HepG2 (cell line): ENCODE results near the gene MIF4GD. TPM values are rescaled to one million over a fixed set of nuclear protein-coding genes. Genes with fewer than 3 reads are reported as not detected.

ENCODE experiments used
- AHR ChIP-seq: IDR thresholded peaks from 2 replicates; pipeline ENCODE4 v1.6.1; 2018; ENCODE audit warnings: missing genetic modification reagents, missing compliant biosample characterization
- CBX5 ChIP-seq: sonication (generic); formaldehyde crosslinking; IDR thresholded peaks from 2 replicates; pipeline ENCODE4 v1.4.0; 2020; ENCODE audit warnings: missing genetic modification reagents, borderline replicate concordance
- DMAP1 ChIP-seq: IDR thresholded peaks from 2 replicates; pipeline ENCODE4 v1.6.1; 2016
- MATR3 ChIP-seq: sonication (generic); formaldehyde crosslinking; IDR thresholded peaks from 2 replicates; pipeline ENCODE4 v1.4.0; 2020; ENCODE audit warnings: missing genetic modification reagents
- NPAS2 ChIP-seq: sonication (generic); formaldehyde crosslinking; IDR thresholded peaks from 2 replicates; pipeline ENCODE4 v1.8.0; 2022; ENCODE audit warnings: mild to moderate bottlenecking, missing genetic modification reagents, borderline replicate concordance
- SOX13 ChIP-seq, 3 experiments: fragments of 450-650 bp in 1 of 3; sonication (generic) in 1 of 3; formaldehyde crosslinking in 1 of 3; IDR thresholded peaks in 2 of 3; conservative IDR thresholded peaks in 1 of 3; 2 replicates each; pipeline versions ENCODE4 v1.5.0 to v1.6.1; 2016 to 2020; ENCODE audit warnings: antibody characterized with exemption in 1 of 3, mild to moderate bottlenecking in 1 of 3, missing compliant biosample characterization in 1 of 3, missing genetic modification reagents in 1 of 3, moderate library complexity in 1 of 3
- SP5 ChIP-seq: IDR thresholded peaks from 2 replicates; pipeline ENCODE4 v1.6.1; 2016; ENCODE audit warnings: low read depth, borderline replicate concordance
- ZBTB34 ChIP-seq: sonication (generic); formaldehyde crosslinking; IDR thresholded peaks from 2 replicates; pipeline ENCODE4 v1.8.0; 2022; ENCODE audit warnings: mild to moderate bottlenecking, missing genetic modification reagents
- ZC3H13 ChIP-seq: sonication (generic); formaldehyde crosslinking; IDR thresholded peaks from 2 replicates; pipeline ENCODE4 v1.8.1; 2023; ENCODE audit warnings: mild to moderate bottlenecking, missing genetic modification reagents, moderate library complexity
- ZNF136 ChIP-seq: sonication (generic); formaldehyde crosslinking; IDR thresholded peaks from 2 replicates; pipeline ENCODE4 v1.8.1; 2022; ENCODE audit warnings: low read depth, mild to moderate bottlenecking, moderate library complexity, missing genetic modification reagents
- ZNF33A ChIP-seq: sonication (generic); formaldehyde crosslinking; IDR thresholded peaks from 2 replicates; pipeline ENCODE4 v1.5.1; 2020; ENCODE audit warnings: missing genetic modification reagents, mild to moderate bottlenecking, moderate library complexity, borderline replicate concordance
- ZNF577 ChIP-seq: sonication (generic); formaldehyde crosslinking; IDR thresholded peaks from 2 replicates; pipeline ENCODE4 v1.4.0; 2020; ENCODE audit warnings: mild to moderate bottlenecking, low read depth, missing genetic modification reagents, borderline replicate concordance
- ZNF850 ChIP-seq: sonication (generic); formaldehyde crosslinking; conservative IDR thresholded peaks from 2 replicates; pipeline ENCODE4 v1.9.0; 2021; ENCODE audit warnings: mild to moderate bottlenecking, missing genetic modification reagents
- ZSCAN12 ChIP-seq: sonication (generic); formaldehyde crosslinking; IDR thresholded peaks from 2 replicates; pipeline ENCODE4 v1.9.0; 2021; ENCODE audit warnings: mild to moderate bottlenecking, missing genetic modification reagents
- polyA plus RNA-seq, 8 experiments: library from polyadenylated mRNA; depleted of rRNA in 3 of 8; stranded (reverse) in 7 of 8; unstranded in 1 of 8; fragments of >200 nt; fragmentation: Illumina TruSeq in 4 of 8; extraction: Trizol in 4 of 8; gene quantifications; 2 replicates each; pipeline versions ENCODE4 v1.2.1 to v1.2.3, GENCODE V29; 2011 to 2016; ENCODE audit warnings: low read depth in 4 of 8, missing spikeins in 1 of 8, mixed read lengths in 1 of 8; ENCODE audit not compliant: insufficient read depth in 1 of 8
- total RNA-seq, 5 experiments: library from RNA; depleted of rRNA; stranded (reverse); fragments of >200 nt; fragmentation: Illumina TruSeq; extraction: Trizol; gene quantifications; 2 replicates each; pipeline ENCODE4 v1.2.3, GENCODE V29; 2016; ENCODE audit warnings: low read depth in 1 of 5
- TF ChIP-seq, protein P1 (sequence below): sonication (generic); formaldehyde crosslinking; IDR thresholded peaks from 2 replicates; pipeline ENCODE4 v1.4.0; 2020; ENCODE audit warnings: mild to moderate bottlenecking, low read depth, missing genetic modification reagents
- TF ChIP-seq, protein P2 (sequence below): IDR thresholded peaks from 2 replicates; pipeline ENCODE4 v1.6.1; 2012; ENCODE audit warnings: inconsistent platforms
- TF ChIP-seq, protein P3 (sequence below): sonication (generic); formaldehyde crosslinking; IDR thresholded peaks from 2 replicates; pipeline ENCODE4 v1.9.0; 2021; ENCODE audit warnings: missing genetic modification reagents, borderline replicate concordance
- TF ChIP-seq, protein P4 (sequence below): sonication (generic); formaldehyde crosslinking; IDR thresholded peaks from 2 replicates; pipeline ENCODE4 v1.8.0; 2022; ENCODE audit warnings: missing genetic modification reagents, mild to moderate bottlenecking, borderline replicate concordance
- TF ChIP-seq, protein P5 (sequence below): sonication (generic); formaldehyde crosslinking; IDR thresholded peaks from 2 replicates; pipeline ENCODE4 v1.8.1; 2023; ENCODE audit warnings: missing genetic modification reagents, inconsistent platforms, borderline replicate concordance

Gene MIF4GD
- total and polyA plus RNA-seq, 2 of the 13 experiments (the other 11 are each of a cell fraction or from before 2014, with no cell fraction given), result 14.0 to 28.0 TPM

DNA sequence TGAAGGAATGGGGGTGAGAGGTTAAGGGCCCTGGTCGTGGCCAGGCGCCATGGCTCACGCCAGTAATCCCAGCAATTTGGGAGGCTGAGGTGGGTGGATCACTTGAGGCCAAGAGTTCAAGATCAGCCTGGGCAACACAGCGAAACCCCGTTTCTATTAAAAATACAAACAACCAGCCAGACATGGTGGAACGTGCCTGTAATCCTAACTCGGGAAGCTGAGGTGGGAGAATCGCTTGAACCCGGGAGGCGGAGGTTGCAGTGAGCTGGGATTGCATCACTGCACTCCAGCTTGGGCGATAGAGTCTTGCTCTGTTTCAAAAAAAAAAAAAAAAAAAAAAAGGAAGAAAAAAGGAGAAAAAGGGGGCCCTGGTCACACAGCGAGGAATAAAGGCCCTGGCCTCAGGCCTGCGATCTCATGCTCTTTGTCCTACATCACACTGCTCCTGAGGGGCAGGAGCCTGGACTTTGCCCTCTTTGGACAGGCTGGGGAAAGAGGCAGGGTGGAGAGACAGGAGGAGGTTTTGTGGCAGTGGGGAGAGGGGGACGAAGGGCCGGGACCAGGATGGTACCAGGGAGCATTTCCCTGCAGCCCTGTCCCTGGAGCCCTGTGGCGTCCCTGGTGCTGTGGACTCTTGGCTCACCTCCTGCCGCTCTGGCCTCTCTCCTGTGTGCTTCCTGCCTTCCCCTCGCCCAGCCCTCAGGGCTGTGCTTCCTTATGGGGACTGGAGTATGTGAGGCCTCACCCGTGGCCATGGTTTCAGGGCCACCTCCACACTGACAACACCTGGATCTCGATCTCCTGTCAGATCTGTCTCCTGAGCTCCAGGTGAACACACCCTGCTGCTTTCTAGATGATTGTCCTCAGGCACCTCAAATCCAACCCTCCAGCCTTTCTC, 38.0 kb upstream of the MIF4GD start (continued):
- TF ChIP-seq, protein P1, sequence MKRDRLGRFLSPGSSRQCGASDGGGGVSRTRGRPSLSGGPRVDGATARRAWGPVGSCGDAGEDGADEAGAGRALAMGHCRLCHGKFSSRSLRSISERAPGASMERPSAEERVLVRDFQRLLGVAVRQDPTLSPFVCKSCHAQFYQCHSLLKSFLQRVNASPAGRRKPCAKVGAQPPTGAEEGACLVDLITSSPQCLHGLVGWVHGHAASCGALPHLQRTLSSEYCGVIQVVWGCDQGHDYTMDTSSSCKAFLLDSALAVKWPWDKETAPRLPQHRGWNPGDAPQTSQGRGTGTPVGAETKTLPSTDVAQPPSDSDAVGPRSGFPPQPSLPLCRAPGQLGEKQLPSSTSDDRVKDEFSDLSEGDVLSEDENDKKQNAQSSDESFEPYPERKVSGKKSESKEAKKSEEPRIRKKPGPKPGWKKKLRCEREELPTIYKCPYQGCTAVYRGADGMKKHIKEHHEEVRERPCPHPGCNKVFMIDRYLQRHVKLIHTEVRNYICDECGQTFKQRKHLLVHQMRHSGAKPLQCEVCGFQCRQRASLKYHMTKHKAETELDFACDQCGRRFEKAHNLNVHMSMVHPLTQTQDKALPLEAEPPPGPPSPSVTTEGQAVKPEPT (CRISPR knock-in tag), result peak; percentile 95
- peak; percentile 49; the same call in 1 of the 2 replicates for TF ChIP-seq CBX5 (CRISPR knock-in tag)
- TF ChIP-seq, protein P2, sequence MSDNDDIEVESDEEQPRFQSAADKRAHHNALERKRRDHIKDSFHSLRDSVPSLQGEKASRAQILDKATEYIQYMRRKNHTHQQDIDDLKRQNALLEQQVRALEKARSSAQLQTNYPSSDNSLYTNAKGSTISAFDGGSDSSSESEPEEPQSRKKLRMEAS, result peak; percentile 87
- TF ChIP-seq ZBTB34 (CRISPR knock-in tag), result no peak
- no peak for TF ChIP-seq AHR (CRISPR knock-in tag)
- TF ChIP-seq, protein P3, sequence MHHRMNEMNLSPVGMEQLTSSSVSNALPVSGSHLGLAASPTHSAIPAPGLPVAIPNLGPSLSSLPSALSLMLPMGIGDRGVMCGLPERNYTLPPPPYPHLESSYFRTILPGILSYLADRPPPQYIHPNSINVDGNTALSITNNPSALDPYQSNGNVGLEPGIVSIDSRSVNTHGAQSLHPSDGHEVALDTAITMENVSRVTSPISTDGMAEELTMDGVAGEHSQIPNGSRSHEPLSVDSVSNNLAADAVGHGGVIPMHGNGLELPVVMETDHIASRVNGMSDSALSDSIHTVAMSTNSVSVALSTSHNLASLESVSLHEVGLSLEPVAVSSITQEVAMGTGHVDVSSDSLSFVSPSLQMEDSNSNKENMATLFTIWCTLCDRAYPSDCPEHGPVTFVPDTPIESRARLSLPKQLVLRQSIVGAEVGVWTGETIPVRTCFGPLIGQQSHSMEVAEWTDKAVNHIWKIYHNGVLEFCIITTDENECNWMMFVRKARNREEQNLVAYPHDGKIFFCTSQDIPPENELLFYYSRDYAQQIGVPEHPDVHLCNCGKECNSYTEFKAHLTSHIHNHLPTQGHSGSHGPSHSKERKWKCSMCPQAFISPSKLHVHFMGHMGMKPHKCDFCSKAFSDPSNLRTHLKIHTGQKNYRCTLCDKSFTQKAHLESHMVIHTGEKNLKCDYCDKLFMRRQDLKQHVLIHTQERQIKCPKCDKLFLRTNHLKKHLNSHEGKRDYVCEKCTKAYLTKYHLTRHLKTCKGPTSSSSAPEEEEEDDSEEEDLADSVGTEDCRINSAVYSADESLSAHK, result no peak
- TF ChIP-seq NPAS2 (CRISPR knock-in tag), result no peak
- 0 out of 2 replicates have a peak, but pooled peaks have one; percentile 43 for TF ChIP-seq SP5
- TF ChIP-seq, protein P4, sequence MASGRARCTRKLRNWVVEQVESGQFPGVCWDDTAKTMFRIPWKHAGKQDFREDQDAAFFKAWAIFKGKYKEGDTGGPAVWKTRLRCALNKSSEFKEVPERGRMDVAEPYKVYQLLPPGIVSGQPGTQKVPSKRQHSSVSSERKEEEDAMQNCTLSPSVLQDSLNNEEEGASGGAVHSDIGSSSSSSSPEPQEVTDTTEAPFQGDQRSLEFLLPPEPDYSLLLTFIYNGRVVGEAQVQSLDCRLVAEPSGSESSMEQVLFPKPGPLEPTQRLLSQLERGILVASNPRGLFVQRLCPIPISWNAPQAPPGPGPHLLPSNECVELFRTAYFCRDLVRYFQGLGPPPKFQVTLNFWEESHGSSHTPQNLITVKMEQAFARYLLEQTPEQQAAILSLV (CRISPR knock-in tag), result peak; percentile 73; the same call in 1 of the 2 replicates
- TF ChIP-seq, protein P5, sequence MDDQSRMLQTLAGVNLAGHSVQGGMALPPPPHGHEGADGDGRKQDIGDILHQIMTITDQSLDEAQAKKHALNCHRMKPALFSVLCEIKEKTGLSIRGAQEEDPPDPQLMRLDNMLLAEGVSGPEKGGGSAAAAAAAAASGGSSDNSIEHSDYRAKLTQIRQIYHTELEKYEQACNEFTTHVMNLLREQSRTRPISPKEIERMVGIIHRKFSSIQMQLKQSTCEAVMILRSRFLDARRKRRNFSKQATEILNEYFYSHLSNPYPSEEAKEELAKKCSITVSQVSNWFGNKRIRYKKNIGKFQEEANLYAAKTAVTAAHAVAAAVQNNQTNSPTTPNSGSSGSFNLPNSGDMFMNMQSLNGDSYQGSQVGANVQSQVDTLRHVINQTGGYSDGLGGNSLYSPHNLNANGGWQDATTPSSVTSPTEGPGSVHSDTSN (CRISPR knock-in tag), result no peak
- 0 out of 2 replicates have a peak, but pooled peaks have one; percentile 55 for TF ChIP-seq ZC3H13 (CRISPR knock-in tag)
- no peak for TF ChIP-seq ZNF850 (CRISPR knock-in tag)
- peak; percentile 90; the same call in 1 of the 2 replicates for TF ChIP-seq DMAP1 (CRISPR knock-in tag)
- TF ChIP-seq MATR3 (CRISPR knock-in tag), result no peak
- no peak; the same call in 1 of the 2 replicates for TF ChIP-seq SOX13 (IDR thresholded peaks at IDR 0.05)
- TF ChIP-seq SOX13 (CRISPR knock-in tag; conservative IDR thresholded peaks at IDR 0.05 in 1 of 2, IDR thresholded peaks at IDR 0.05 in 1 of 2), result peak in 1 of 2 experiments; percentile 83; a peak in 2 of 4 replicates
- no peak for TF ChIP-seq ZSCAN12
- TF ChIP-seq ZNF136 (CRISPR knock-in tag), result peak; percentile 53; the same call in 1 of the 2 replicates
- TF ChIP-seq ZNF577 (CRISPR knock-in tag), result no peak
- no peak for TF ChIP-seq ZNF33A
